GM21786 (cell line): ENCODE measurements around the gene HNRNPDL.
A peak's percentile ranks its signal among the peaks of the same experiment; 100 is the strongest.
"Not testable (repeated sequence)": the region's sequence is repeated elsewhere in the genome, so short reads cannot be mapped to it uniquely, and the experiment has no call there.

Source experiments
- ATAC-seq: cut with Tn5 transposase; IDR thresholded peaks from one replicate; pipeline ENCODE4 v1.9.1; 2021; ENCODE audit not compliant: unreplicated experiment

HNRNPDL gene

DNA sequence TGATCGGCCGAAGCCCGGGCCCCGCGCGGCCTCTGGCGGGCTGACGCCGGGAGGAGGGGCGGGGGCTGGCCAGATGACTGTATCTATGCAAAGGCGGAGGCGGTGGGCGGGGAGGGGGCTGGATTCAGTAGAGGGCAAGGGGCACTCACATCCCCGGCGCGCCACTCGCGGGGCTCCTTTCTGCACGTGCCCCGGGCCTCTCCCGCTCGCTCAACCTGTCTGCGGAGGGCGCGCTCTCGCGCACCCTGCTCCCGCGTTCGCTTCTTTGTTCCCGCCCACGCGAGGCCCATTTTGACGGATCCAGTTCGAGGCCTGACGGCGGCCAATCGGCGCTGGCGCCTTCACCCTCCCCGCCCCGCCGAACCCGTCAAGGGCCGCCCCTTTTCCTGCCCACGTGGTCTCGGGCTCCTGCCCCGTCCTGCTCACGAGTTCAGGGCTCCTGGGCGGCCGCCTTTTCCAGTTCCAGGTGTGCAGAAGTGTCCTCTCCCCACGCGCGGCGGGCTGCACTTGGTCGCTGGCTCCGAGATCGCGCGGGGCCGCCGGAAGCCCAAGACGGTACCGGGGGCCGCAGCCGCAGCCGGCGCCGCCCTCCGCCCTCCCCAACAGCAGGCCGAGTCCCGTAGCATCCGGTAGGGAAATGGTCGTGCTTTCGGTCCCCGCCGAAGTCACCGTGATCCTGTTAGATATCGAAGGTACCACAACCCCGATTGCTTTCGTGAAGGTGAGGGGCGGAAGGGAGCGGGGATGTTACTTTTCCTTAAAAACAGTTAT, at the start of gene HNRNPDL, which contains the start of gene ENOPH1:
HNRNPDL (minus strand) TSS at position 270 of the 771 bp plus-strand sequence. CDS start 772 bp downstream, outside the sequence.
ENOPH1 (plus strand) TSS at position 398 of the 771 bp plus-strand sequence; CDS start at position 638, 240 bp downstream.
- ATAC-seq, result peak; percentile 70

DNA sequence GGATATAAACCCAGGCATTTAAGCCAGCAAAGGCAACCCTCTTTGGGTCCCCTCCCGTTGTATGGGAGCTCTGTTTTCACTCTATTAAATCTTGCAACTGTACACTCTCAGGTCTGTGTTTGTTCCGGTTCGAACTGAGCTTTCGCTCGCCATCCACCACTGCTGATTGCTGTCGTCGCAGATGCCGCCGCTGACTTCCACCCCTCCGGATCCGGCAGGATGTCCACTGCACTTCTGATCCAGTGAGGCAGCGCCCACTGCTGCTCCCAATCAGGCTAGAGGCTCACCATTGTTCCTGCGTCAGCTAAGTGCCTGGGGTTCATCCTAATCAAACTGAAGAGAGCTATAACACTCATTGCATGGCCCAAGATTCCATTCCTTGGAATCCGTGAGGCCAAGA, 49.3 kb upstream of the HNRNPDL start:
- no peak for ATAC-seq

DNA sequence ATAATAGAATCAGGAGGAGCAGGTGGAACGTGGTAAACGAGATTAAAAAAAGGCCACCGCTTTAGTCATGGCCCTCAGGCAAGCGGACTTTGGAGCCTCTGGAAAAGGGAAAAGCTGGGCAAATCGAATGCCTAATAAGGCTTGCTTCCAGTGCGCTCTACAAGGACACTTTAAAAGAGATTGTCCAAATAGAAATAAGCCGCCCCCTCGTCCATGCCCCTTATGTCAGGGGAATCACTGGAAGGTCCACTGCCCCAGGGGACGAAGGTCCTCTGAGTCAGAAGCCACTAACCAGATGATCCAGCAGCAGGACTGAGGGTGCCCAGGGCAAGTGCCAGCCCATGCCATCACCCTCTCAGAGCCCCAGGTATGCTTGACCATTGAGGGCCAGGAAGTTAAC, 47.2 kb upstream of the HNRNPDL start:
- ATAC-seq, result not testable (repeated sequence)

DNA sequence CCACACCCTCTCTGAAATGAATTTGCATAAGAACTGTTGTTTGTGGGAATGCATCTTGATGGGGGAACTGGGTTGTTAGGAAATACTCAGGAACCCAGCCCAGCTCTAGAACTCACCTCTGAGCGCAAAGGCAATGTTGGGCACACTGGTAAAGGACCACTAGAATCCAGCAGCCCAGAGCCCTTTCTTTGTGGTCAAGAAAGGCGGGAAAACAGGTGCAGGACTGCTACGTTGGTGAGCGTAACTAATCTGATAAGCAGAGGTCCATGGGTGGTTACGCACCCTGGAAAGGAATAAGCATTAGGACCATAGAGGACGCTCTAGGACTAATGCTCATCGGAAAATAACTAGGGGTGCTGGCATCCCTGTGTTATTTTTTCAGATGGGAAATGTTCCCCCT, 45.7 kb upstream of the HNRNPDL start:
- not testable (repeated sequence) for ATAC-seq

DNA sequence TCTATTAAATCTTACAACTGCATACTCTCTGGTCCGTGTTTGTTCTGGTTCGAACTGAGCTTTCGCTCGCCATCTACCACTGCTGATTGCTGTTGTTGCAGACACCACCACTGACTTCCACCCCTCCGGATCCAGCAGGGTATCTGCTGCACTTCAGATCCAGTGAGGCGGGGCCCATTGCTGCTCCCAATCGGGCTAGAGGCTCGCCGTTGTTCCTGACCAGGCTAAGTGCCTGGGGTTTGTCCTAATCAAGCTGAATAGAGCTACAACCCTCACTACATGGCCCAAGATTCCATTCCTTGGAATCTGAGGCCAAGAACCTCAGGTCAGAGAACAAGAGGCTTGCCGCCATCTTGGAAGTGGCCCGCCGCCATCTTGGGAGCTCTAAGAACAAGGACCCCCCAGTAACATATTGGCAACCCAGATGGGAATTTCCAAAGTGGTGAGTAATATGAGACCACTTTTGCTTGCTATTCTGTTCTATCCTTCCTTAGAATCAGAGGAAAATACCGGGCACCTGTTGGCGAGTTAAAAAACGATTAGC, 43.4 kb upstream of the HNRNPDL start:
- ATAC-seq, result no peak

DNA sequence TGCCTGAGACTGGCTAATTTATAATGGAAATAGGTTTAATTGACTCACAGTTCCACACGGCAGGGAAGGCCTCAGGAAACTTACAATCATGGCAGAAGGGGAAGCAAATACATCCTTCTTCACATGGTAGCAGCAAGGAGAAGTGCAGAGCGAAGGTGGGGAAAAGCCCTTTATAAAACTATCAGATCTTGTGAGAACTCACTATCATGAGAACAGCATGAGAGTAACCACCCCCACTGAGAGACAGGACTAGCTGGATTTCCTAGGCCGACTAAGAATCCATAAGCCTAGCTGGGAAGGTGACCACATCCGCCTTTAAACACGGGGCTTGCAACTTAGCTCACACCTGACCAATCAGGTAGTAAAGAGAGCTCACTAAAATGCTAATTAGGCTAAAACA, 42.8 kb upstream of the HNRNPDL start:
- not testable (repeated sequence) for ATAC-seq

DNA sequence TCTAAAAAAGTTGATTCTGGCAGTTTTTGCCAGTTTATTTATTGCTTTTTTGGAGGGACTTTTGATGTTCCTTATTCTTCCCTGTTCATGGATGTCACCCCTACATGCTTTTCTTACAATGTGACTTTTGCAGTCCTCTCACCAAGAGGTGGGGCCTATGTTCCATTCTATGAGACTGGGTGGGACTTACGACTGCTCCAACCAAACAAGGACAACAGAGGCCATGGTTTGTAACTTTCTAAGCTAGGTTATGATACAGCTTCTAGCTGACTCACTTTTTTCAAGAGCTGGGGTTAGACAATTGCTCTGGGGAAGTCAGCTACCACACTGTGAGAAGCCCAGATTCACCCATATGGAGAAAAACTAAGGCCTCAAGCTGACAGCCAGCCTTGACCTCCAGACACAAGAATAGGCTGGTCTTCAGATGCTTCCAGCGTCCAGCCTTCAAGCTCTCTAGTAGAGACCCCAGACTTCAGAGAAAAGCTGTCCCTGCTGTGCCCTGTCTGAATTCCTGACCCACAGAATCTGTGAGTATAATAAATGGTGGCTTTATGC, 39.6 kb upstream of the HNRNPDL start:
- no peak for ATAC-seq

DNA sequence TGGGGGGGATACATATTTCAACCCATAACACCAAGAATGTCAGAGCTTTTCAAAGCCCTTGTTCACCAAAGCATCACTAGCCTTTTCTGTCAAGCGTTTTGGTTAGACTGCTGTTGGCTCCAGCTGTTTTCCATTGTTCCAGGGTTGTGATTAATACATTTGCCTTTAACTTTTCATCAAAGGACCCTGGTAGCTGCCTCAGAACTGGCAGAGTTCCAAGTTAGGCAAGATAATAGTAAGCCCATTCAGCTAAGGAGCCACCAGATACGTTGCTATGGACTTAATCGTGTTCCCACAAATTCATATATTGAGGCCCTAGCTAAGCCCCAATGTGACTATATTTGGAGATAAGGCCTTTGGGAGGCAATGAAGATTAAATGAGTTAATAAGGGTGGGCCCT, 37.2 kb upstream of the HNRNPDL start:
- no peak for ATAC-seq

DNA sequence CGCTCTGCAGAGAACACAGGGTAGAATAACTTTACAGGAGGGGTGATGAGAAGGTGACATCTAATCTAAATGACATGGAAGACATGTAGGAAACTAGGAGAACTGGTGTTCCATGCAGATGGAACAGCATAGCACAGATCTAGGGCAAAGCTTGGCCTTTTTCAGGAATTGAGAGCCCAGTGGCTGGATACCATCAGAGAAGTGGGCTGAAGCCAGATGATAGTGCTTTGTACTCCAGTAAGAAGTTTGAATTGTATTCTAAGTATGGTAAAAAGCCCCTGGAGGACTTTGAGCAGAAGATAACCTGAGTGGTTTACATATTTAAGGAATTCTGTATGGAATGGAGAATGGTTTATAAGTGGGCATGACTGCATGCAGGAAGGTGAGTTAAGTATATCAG, 33.0 kb upstream of the HNRNPDL start:
- ATAC-seq, result no peak

DNA sequence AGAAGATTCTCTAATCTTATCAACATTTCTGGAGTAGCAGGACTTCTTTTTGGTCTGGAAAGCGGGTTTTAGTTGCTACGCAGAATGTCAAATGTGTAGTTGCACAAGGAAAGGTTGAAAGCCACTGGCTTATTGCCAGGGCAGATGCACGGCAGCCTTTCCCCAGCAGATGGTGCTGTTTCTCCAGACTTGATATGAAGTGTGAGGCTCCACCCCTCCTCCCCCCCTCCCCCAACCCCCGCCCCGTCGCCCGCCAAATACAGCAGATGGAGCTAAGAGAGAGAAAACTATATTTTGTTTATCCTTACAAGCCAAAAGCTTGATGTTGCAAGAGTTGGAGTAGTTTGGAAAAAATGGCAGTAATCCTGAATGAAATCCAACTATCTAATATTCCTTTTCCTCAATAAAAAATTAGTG, 32.2 kb upstream of the HNRNPDL start:
- ATAC-seq, result peak; percentile 79

DNA sequence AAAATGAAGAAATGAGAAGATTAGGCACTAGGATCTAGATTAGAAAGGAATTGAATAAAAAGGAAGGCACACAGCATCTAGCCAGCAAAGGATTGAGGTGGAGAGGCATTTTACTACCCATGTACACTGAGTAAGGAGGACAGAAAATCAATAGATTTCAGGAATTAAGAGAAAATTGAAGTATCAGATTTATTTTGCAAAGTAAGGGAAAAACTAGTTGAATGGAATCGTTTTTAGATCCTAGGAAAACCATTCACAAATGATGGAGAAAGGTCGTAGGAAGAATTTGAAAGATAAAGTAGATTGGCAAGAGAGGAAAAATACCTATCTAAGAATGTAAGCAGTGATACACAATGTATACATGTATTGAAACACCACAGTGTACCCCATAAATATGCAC, 31.4 kb upstream of the HNRNPDL start:
- ATAC-seq, result no peak

DNA sequence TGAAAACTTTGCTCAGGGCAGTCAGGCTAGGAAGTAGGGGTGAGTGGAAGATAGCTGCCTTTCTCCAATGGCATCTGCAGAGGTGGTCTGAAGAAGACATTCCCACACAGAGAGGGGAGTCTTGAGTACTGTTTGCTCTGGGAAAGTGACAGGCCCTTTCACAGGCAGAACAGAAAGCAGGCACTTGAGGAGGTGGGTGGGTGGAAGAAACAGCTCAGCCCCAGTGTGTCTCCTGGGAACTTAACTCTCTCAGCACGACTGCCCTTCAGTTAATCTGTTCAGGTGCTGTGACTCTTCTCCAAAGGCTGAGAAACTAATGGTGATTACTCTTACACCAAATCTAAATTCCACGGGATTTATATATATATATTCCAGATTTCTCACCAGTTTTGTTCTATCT, 28.5 kb upstream of the HNRNPDL start:
- ATAC-seq, result no peak

DNA sequence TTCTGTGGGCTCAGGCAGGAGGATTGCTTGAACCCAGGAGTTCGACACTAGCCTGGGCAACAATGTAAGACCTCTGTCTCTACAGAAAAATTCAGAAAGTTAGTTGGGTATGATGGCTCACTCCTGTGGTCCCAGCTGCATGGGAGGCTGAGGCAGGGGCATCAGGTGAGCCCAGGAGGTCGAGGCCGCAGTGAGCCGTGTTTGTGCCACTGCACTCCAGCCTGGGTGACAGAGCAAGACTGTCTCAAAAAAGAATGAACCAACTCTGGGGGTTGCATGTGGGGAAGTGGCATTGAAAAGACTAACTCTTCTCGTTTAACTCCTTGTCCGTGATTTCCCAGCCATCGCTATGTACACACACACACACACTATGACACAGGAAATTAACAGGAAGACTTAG, 27.0 kb upstream of the HNRNPDL start:
- ATAC-seq, result no peak

DNA sequence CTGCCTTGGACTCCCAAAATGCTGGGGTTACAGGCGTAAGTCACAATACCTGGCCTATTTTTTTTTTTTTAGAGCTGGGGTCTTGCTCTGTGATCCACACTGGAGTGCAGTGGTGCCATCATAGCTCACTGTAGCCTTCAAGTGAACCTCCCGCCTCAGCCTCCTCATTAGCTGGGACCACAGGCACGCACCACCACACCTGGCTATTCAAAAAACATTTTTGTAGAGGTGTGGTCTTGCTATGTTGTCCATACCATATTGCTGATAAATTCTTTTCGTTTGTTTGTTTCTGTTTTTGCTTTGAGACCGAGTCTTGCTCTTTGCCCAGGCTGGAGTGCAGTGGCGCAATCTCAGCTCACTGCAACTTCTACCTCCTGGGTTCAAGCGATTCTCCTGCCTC, 21.8 kb upstream of the HNRNPDL start:
- no peak for ATAC-seq

DNA sequence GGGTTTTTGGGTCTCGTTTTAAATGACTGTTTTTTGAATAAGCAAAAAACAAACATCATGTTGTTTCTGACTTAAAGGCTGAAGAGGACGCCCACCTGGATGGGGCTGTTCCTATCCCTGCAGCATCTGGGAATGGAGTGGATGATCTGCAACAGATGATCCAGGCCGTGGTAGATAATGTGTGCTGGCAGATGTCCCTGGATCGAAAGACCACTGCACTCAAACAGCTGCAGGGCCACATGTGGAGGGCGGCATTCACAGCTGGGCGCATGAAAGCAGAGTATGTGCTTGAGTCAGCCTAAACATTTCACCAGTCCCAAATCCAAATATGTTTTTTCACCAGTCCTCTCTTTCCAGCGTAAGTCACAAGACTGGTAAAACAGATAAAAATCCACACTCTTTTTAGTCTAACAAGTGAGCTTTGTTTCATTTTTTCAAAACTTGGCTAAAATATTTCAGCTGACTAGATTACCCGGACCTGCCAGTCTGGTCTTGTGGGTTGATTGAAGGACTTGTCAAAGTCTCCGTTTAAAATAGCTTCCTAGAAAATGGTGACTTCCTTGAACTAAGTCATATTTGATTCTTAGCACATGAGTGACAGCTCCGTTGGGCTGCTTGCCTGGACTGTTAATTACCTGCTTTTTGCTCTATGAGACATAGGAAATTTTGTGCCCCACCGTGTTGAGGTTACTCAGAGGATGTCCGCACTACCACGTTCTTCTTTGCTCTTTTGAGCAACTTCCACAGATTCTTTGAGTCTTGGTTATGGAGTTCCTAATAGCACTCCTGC, 20.9 kb upstream of the HNRNPDL start:
- no peak for ATAC-seq

DNA sequence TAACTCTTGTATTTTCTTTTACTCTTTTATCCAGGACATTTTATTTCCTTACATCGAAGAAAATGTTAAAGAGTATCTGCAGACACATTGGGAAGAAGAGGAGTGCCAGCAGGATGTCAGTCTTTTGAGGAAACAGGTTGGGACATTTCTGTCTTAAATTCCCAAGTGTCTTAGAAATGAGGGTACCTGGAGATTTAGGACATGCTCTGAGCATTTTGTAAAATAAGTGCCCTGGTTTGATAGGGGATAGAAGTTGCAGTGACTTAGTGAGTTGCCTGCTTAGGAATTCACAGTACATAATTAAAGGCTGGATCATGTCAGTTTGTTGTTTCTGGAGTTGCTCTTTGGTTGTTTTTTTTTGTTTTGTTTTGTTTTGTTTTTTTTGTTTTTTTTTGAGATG, 17.6 kb upstream of the HNRNPDL start:
- no peak for ATAC-seq

DNA sequence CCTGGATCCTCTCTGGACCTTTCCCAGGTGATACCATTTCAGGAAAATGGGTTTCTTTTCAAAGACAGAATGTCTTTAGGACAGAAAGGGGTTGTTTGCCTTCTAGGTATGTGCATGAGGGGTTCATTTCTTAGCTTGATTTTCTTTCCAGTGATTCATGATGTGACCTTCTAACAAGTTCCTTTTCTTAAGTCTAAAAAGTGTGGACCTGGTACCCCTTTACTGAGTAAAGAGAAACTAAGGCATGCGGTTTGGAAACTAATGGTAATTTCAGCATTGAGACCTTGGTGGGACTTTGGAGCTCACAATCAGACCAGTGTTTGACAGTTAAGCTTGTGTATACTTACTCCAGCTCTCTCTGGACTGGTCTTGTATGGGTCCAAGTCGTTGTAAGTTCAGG, 8.8 kb upstream of the HNRNPDL start:
- no peak for ATAC-seq

DNA sequence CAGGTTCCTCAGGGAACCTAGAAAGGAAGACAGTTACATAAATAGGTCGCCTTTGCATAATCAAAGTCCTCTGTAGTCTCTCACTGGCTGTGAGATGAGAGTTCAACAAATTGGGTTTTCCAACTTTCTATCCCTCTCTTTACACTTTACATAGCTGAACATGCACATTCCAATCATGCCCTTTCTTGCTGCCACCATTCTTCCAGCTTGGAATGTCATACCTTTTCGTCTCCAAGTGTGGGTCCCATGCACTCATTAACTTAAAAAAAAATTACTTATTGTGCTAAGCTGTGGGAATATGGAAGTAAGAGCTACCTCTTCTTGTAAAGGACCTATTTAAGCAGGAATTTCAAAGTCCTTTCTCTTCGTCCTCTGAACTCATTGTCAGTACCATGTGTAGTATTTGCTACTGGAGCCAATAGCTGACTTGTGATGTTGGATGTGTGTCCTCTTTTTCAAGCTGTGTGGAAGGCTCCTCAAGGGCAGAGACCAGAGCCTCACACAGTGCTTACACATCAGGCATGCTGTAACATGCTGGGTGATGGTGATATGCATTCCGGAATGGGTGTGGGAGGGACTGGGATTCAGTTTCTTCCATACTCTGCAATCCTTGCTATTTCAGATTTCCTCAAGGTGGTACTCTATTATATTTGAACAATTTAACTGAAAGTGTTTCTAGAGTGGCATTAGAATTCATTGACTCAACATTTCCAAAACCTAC, 7.2 kb upstream of the HNRNPDL start:
- ATAC-seq, result no peak

DNA sequence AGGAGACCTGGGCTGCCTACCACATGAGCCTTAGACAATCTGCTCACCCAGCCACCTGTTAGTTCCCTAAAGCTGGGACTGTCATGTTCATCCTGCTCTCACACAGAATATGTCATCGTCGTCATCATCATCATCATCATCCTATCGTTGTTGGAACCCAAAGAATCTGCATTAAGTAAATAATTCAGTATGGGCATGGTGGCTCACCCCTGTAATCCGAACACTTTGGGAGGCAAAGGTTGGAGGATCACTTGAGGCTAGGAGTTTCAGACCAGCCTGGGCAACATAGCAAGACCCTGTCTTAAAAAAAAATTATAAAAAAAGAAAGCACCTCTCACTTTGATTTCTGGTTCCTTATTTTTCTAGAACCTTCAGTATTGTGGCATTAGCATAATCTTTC, 6.5 kb upstream of the HNRNPDL start:
- no peak for ATAC-seq

DNA sequence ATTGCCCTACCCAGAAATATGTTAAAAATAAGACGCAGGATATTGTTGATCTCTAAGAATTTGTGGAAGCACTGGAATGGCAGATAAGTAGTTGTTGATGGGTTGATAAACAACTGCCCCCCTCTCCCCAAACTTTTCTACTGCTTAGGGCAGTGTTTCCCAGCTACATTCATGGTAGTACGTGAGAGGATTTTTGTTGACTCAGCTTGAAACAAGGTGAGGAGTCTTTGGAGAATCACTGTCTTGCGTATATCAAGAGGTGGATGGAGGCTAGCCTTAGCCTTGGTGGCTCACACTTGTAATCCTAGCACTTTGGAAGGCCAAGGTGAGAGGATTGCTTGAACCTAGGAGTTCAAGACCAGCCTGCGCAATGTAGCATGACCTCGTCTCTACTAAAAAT, 5.9 kb upstream of the HNRNPDL start:
- no peak for ATAC-seq

DNA sequence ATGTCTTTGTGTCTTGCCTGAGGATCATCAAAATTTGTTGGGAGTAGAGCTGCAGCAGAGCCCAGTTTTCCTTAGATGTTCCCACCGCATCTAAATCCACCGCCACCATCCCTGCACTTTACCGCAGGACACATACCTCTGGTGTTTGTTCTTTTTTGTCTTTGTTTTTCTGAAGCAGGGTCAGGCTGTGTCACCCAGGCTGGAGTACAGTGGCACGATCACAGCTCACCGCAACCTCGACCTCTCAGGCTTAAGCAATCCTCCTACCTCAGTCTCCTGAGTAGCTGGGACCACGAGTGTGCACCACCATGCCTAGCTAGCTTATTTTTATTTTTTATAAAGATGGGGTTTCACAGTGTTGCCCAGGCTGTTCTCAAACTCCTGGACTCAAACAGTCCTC, 4.7 kb upstream of the HNRNPDL start:
- no peak for ATAC-seq
